K562 (cell line): Measurements from ENCODE around the gene FRMD7. TPM values are rescaled to one million over a fixed set of nuclear protein-coding genes. Genes with fewer than 3 reads are reported as not detected.

ENCODE experiments used
- ATF3 ChIP-seq, 2 experiments: fragments of 450-650 bp in 1 of 2; sonication (generic) in 1 of 2; formaldehyde crosslinking in 1 of 2; IDR thresholded peaks in 1 of 2; conservative IDR thresholded peaks in 1 of 2; 2 replicates each; pipeline versions ENCODE4 v1.6.1 to v1.8.1; 2016 to 2023; ENCODE audit warnings: mild to moderate bottlenecking in 2 of 2, moderate library complexity in 2 of 2, inconsistent platforms in 1 of 2, missing genetic modification reagents in 1 of 2
- BRF2 ChIP-seq: IDR thresholded peaks from 3 replicates; pipeline ENCODE4 v1.6.1; 2011; ENCODE audit warnings: borderline replicate concordance, mild to moderate bottlenecking; ENCODE audit not compliant: insufficient read length, insufficient read depth
- CXXC5 ChIP-seq: fragments of 250-450 bp; sonication (Bioruptor Pico); IDR thresholded peaks from 2 replicates; pipeline ENCODE4 v1.8.0; 2022; ENCODE audit warnings: inconsistent platforms, mild to moderate bottlenecking, moderate library complexity
- ELK3 ChIP-seq: fragments of 450-650 bp; formaldehyde crosslinking; IDR thresholded peaks from 2 replicates; pipeline ENCODE4 v1.4.0; 2020; ENCODE audit warnings: mild to moderate bottlenecking
- EP400 ChIP-seq: fragments of 450-650 bp; IDR thresholded peaks from 2 replicates; pipeline ENCODE4 v1.6.1; 2017; ENCODE audit warnings: antibody characterized with exemption, mild to moderate bottlenecking, moderate library complexity
- ESRRB ChIP-seq: fragments of 250-450 bp; sonication (Bioruptor Pico); IDR thresholded peaks from 2 replicates; pipeline ENCODE4 v1.5.0; 2020; ENCODE audit warnings: mild to moderate bottlenecking, moderate library complexity, borderline replicate concordance
- ID3 ChIP-seq, 2 experiments: fragments of 250-450 bp in 1 of 2; fragments of 450-650 bp in 1 of 2; sonication (Bioruptor Pico) in 1 of 2; IDR thresholded peaks; 2 replicates each; pipeline versions ENCODE4 v1.6.1 to v1.8.0; 2016 to 2021; ENCODE audit warnings: mild to moderate bottlenecking in 2 of 2, moderate library complexity in 2 of 2, missing compliant biosample characterization in 1 of 2, missing genetic modification characterization in 1 of 2
- MEIS2 ChIP-seq: fragments of 450-650 bp; IDR thresholded peaks from 2 replicates; pipeline ENCODE4 v1.6.1; 2014; ENCODE audit warnings: mild to moderate bottlenecking; ENCODE audit not compliant: partially characterized antibody
- POLR2AphosphoS2 ChIP-seq: IDR thresholded peaks from 2 replicates; pipeline ENCODE4 v1.6.1; 2012; ENCODE audit warnings: low read length, improper control_type of control experiment
- RFX5 ChIP-seq: IDR thresholded peaks from 2 replicates; pipeline ENCODE4 v1.6.1; 2011; ENCODE audit warnings: low read depth, mild to moderate bottlenecking, improper control_type of control experiment, low read length
- SAFB ChIP-seq: fragments of 200-400 bp; formaldehyde crosslinking; IDR thresholded peaks from 2 replicates; pipeline ENCODE4 v1.6.1; 2017; ENCODE audit warnings: low read depth, low read length, borderline replicate concordance
- TEAD4 ChIP-seq, 2 experiments: sonication (generic) in 1 of 2; formaldehyde crosslinking in 1 of 2; IDR thresholded peaks; 2 replicates each; pipeline versions ENCODE4 v1.6.1 to v1.8.0; 2012 to 2022; ENCODE audit warnings: borderline replicate concordance in 1 of 2, inconsistent platforms in 1 of 2, low read length in 1 of 2, mild to moderate bottlenecking in 1 of 2, missing genetic modification reagents in 1 of 2
- TFAM ChIP-seq: fragments of 250-450 bp; sonication (Bioruptor Pico); conservative IDR thresholded peaks from 2 replicates; pipeline ENCODE4 v1.5.0; 2021; ENCODE audit warnings: mild to moderate bottlenecking, moderate library complexity
- USF1 ChIP-seq: sonication (generic); formaldehyde crosslinking; IDR thresholded peaks from 2 replicates; pipeline ENCODE4 v1.9.0; 2022; ENCODE audit warnings: mild to moderate bottlenecking, missing genetic modification reagents
- ZNF280B ChIP-seq: fragments of 250-450 bp; sonication (Bioruptor Pico); IDR thresholded peaks from 2 replicates; pipeline ENCODE4 v1.5.1; 2021; ENCODE audit warnings: mild to moderate bottlenecking
- ZNF511 ChIP-seq: sonication (generic); formaldehyde crosslinking; IDR thresholded peaks from 2 replicates; pipeline ENCODE4 v1.8.0; 2022; ENCODE audit warnings: mild to moderate bottlenecking, missing genetic modification reagents
- polyA plus RNA-seq, 8 experiments: library from polyadenylated mRNA; depleted of rRNA in 4 of 8; stranded (reverse) in 5 of 8; unstranded in 3 of 8; fragments of >200 nt; fragmentation: Nextera tagmentation in 2 of 8; fragmentation: Illumina TruSeq in 1 of 8; extraction: Ambion mirVana in 2 of 8; extraction: Trizol in 1 of 8; gene quantifications; 2 replicates each; pipeline versions ENCODE4 v1.2.1 to v1.2.3, GENCODE V29; 2011 to 2014; ENCODE audit warnings: inconsistent platforms in 1 of 8, missing spikeins in 1 of 8
- total RNA-seq, 7 experiments: library from RNA; depleted of rRNA in 6 of 7; stranded (reverse); fragments of >200 nt in 6 of 7; fragmentation: Illumina TruSeq in 2 of 7; extraction: Trizol in 2 of 7; gene quantifications; 2 replicates each; pipeline versions ENCODE4 v1.2.1 to v1.2.3, GENCODE V29; 2011 to 2021; ENCODE audit warnings: low replicate concordance in 1 of 7

Gene FRMD7
- total and polyA plus RNA-seq, 9 of the 15 experiments (the other 6 are each of a cell fraction or from before 2014, with no cell fraction given) = 0.06 to 0.09 TPM; not detected in 7

- TF ChIP-seq BRF2 (no peak), SAFB (no peak), ESRRB (CRISPR knock-in tag) (no peak), ELK3 (CRISPR knock-in tag) (no peak), RFX5 (no peak), ZNF280B (CRISPR knock-in tag) (no peak), POLR2AphosphoS2 (no peak), MEIS2 (peak; percentile 79), ID3 (CRISPR knock-in tag; IDR thresholded peaks at IDR 0.05) (no peak), ID3 (tag; IDR thresholded peaks at IDR 0.05) (no peak), CXXC5 (CRISPR knock-in tag) (peak; percentile 53), ZNF511 (CRISPR knock-in tag) (no peak), TEAD4 (IDR thresholded peaks at IDR 0.05; ENCODE audit: low read length) (peak; percentile 81), TEAD4 (CRISPR knock-in tag; IDR thresholded peaks at IDR 0.05; ENCODE audit: borderline replicate concordance) (no peak), EP400 (peak; percentile 34; the same call in 1 of the 2 replicates), USF1 (CRISPR knock-in tag) (no peak), TFAM (CRISPR knock-in tag) (no peak), ATF3 (IDR thresholded peaks at IDR 0.05) (peak; percentile 85), ATF3 (CRISPR knock-in tag; conservative IDR thresholded peaks at IDR 0.05) (no peak)
Measured at GRCh38 chrX:132046533-132046932, 81.3 kb downstream of the FRMD7 start (continued).
